Measurements from ENCODE around the gene TMEM151B. TPM values are rescaled to one million over a fixed set of nuclear protein-coding genes. Genes with fewer than 3 reads are reported as not detected.

The TMEM151B gene
- total and polyA plus RNA-seq, 10 of the 15 experiments (the other 5 are each of a cell fraction or from before 2014, with no cell fraction given) = 0.01 to 0.19 (median 0.05) TPM; not detected in 6

GRCh38 chr6:44235891-44236516 lies 34.2 kb upstream of the TMEM151B start (continued):
- no peak for TF ChIP-seq BMI1 (IDR thresholded peaks at IDR 0.05; ENCODE audit: borderline replicate concordance)
- no peak for TF ChIP-seq MTA3 (IDR thresholded peaks at IDR 0.05; ENCODE audit: borderline replicate concordance, low read length)
- no peak for TF ChIP-seq PAX5 (IDR thresholded peaks at IDR 0.05; ENCODE audit: borderline replicate concordance, low read depth, low read length)
- no peak for TF ChIP-seq NR2F1 (conservative IDR thresholded peaks at IDR 0.05)
- TF ChIP-seq ELK1 (IDR thresholded peaks at IDR 0.05; ENCODE audit: low read depth, low read length) = no peak
- TF ChIP-seq ZNF622 (IDR thresholded peaks at IDR 0.05) = no peak
- no peak for TF ChIP-seq MEF2A (IDR thresholded peaks at IDR 0.05; ENCODE audit: insufficient read depth, low read depth, low read length)
- TF ChIP-seq CHD4 (IDR thresholded peaks at IDR 0.05) = no peak
- no peak for TF ChIP-seq MYC (IDR thresholded peaks at IDR 0.05; ENCODE audit: insufficient read depth, insufficient read length, insufficient replicate concordance, low read length, severe bottlenecking)

GRCh38 chr6:44237021-44237812 lies 33.0 kb upstream of the TMEM151B start:
- Histone ChIP-seq H2AFZ (ENCODE audit: control insufficient read depth, low read depth, low read length) (peak overlapping the region; percentile 84), H3K4me1 (ENCODE audit: control insufficient read depth, insufficient read depth, low read length) (peaks cover 8% of the 10 kb centered on the region), H3K27me3 (replicated peaks in 1 of 2; ENCODE audit: control insufficient read depth in 2 of 2, insufficient read depth in 2 of 2, low read length in 1 of 2) (no peaks in the 10 kb centered on the region), H3K9me3 (replicated peaks; ENCODE audit: control insufficient read depth, insufficient read depth, low read length) (no peaks in the 10 kb centered on the region), H3K36me3 (ENCODE audit: control insufficient read depth in 2 of 2, insufficient read depth in 2 of 2, low read length in 1 of 2) (peaks cover 4 to 7% of the 10 kb centered on the region in 2 experiments; a peak in 3 of 4 replicates), H4K20me1 (ENCODE audit: control insufficient read depth, insufficient read depth) (no peaks in the 10 kb centered on the region), H3K27ac (ENCODE audit: control insufficient read depth, insufficient read depth) (peak overlapping the region; percentile 71), H3K4me3 (peak overlapping the region; percentile 54; the same call in 1 of the 2 replicates), H3K79me2 (ENCODE audit: control insufficient read depth, insufficient read depth, low read length) (no peaks in the 10 kb centered on the region), H3K4me2 (ENCODE audit: control insufficient read depth, insufficient read depth) (peak overlapping the region; percentile 91), H3K9ac (ENCODE audit: control insufficient read depth, insufficient read depth, low read length) (peak overlapping the region; percentile 70)
- ChIA-PET RAD21 (ENCODE audit: unreplicated experiment) (interaction anchor here (0.7 to 4.8 kb wide), 8 partner anchors 13 to 140 kb away, joined by 3 to 29 read pairs (median 8); partner anchors contain the start of gene SLC29A1), POLR2A (interaction anchor here (0.6 to 4.4 kb wide), 9 partner anchors 9 to 513 kb away, joined by 3 to 27 read pairs (median 6); partner anchors contain the start of gene HSP90AB1), SMC1A (ENCODE audit: uncharacterized antibody, unreplicated experiment) (interaction anchor here (0.6 to 2.4 kb wide), 9 partner anchors 10 to 68 kb away, joined by 3 to 6 read pairs (median 3); partner anchors contain the start of genes SLC29A1 and SLC35B2), CTCF (interaction anchor here (0.6 to 6.4 kb wide), 31 partner anchors 8 to 146 kb away, joined by 3 to 117 read pairs (median 4); partner anchors contain the start of genes HSP90AB1, SLC29A1 and SLC35B2)
- BruUV-seq (replicated peaks) = no TSS peak
- in situ Hi-C loops (cut with MboI) (loop anchor here (5.0 to 10.0 kb wide), 2 partner anchors 65 to 132 kb away; no protein-coding TSS in a partner anchor), intact Hi-C loops (cut with micrococcal nuclease; ENCODE audit: unreplicated experiment) (no loop called here)
- TF ChIP-seq TCF7 (IDR thresholded peaks at IDR 0.05; ENCODE audit: borderline replicate concordance) (no peak), IRF5 (IDR thresholded peaks at IDR 0.05; ENCODE audit: borderline replicate concordance) (no peak), SMAD5 (IDR thresholded peaks at IDR 0.05; ENCODE audit: low read depth) (no peak), GATAD2B (conservative IDR thresholded peaks at IDR 0.05; ENCODE audit: low read depth) (no peak), LARP7 (IDR thresholded peaks at IDR 0.05) (no peak), SRF (IDR thresholded peaks at IDR 0.05; ENCODE audit: low read depth in 2 of 2, low read length in 2 of 2) (no peak), NR2F1 (conservative IDR thresholded peaks at IDR 0.05) (peak; percentile 31)
- DNase-seq (ENCODE audit: low read depth, low spot score) (no peak), FAIRE-seq (no peak), ATAC-seq (peak; percentile 82)
- 31% methylated on average over 22 of the region's 22 CpGs for WGBS (ENCODE audit: insufficient coverage, insufficient replicate concordance, low lambda C conversion rate, missing lambda C conversion rate)

Measured in GM12878 (cell line).